OCI-LY3 (cell line): Measurements from ENCODE around the gene ZNF45.

ENCODE experiments used
- H2AFZ ChIP-seq: fragments of 200-600, 300-600 bp; shearing (Covaris generic); 2 replicates; pipeline ENCODE4 v1.6.0; 2014; ENCODE audit warnings: antibody characterized with exemption, low read depth, low read length
- H3K27ac ChIP-seq: fragments of 200-600, 300-600 bp; sonication (generic); 2 replicates; pipeline ENCODE4 v1.5.1; 2014; ENCODE audit warnings: mild to moderate bottlenecking, low read length, moderate library complexity, mixed read lengths
- H3K27me3 ChIP-seq: fragments of 200-600, 300-600 bp; sonication (generic); 2 replicates; pipeline ENCODE4 v1.6.1; 2014; ENCODE audit warnings: low read depth, low read length, mixed read lengths
- H3K36me3 ChIP-seq: fragments of 200-600, 300-600 bp; sonication (generic); replicated peaks from 2 replicates; pipeline ENCODE3; 2014; ENCODE audit warnings: low read depth, low read length, mixed read lengths
- H3K4me1 ChIP-seq: fragments of 300-600, 200-600 bp; sonication (generic); 2 replicates; pipeline ENCODE4 v1.6.1; 2014; ENCODE audit warnings: low read length, mixed read lengths
- H3K4me2 ChIP-seq: fragments of 200-600, 300-600 bp; sonication (generic); 2 replicates; pipeline ENCODE4 v1.6.1; 2014; ENCODE audit warnings: low read length, mixed read lengths
- H3K4me3 ChIP-seq: fragments of 300-600, 200-600 bp; sonication (generic); 2 replicates; pipeline ENCODE4 v1.5.1; 2014; ENCODE audit warnings: antibody characterized with exemption, mild to moderate bottlenecking, low read length, moderate library complexity
- H3K79me2 ChIP-seq: fragments of 300-600, 200-600 bp; shearing (Covaris generic); 2 replicates; pipeline ENCODE4 v1.6.1; 2014; ENCODE audit warnings: mild to moderate bottlenecking, low read length, mixed read lengths
- H3K9ac ChIP-seq: fragments of 300-600, 200-600 bp; shearing (Covaris generic); 2 replicates; pipeline ENCODE4 v1.6.0; 2014; ENCODE audit warnings: mild to moderate bottlenecking, low read length, moderate library complexity
- H3K9me3 ChIP-seq: fragments of 200-600, 300-600 bp; shearing (Covaris generic); 2 replicates; pipeline ENCODE4 v1.6.1; 2014; ENCODE audit warnings: low read length, mixed read lengths; ENCODE audit not compliant: insufficient read depth
- H4K20me1 ChIP-seq: fragments of 200-600, 300-600 bp; sonication (generic); 2 replicates; pipeline ENCODE4 v1.6.1; 2016; ENCODE audit warnings: low read length, mixed read lengths; ENCODE audit not compliant: insufficient read depth
- CTCF ChIP-seq: fragments of 200-600, 300-600 bp; sonication (generic); IDR thresholded peaks from 2 replicates; pipeline ENCODE4 v1.5.1; 2014; ENCODE audit warnings: antibody characterized with exemption, low read length, low read depth
- EZH2phosphoT487 ChIP-seq: fragments of 200-600 bp; shearing (Covaris generic); IDR thresholded peaks from 2 replicates; pipeline ENCODE4 v1.6.1; 2018; ENCODE audit warnings: antibody characterized with exemption, mixed run types, low read depth

The ZNF45 gene

GRCh38 chr19:43934985-43935708 lies at the start of gene ZNF45:
ZNF45 (minus strand) TSS chr19:43935282; CDS start chr19:43922185, 13,097 bp downstream.
- H3K27me3 ChIP-seq, result no peaks in the 10 kb centered on the region
- H3K9me3 ChIP-seq, result peaks cover 10% of the 10 kb centered on the region; the same call in 1 of the 2 replicates
- H4K20me1 ChIP-seq, result no peaks in the 10 kb centered on the region
- peak within 1 kb of the TSS; percentile 47 for H3K27ac ChIP-seq
- H3K4me1 ChIP-seq, result peaks cover 11% of the 10 kb centered on the region
- peak within 1 kb of the TSS; percentile 80 for H3K4me3 ChIP-seq
- H3K79me2 ChIP-seq, result peaks cover 8% of the 10 kb centered on the region
- peak within 1 kb of the TSS; percentile 98 for H2AFZ ChIP-seq
- peak within 1 kb of the TSS; percentile 82 for H3K9ac ChIP-seq
- TF ChIP-seq CTCF, result no peak
- TF ChIP-seq EZH2phosphoT487, result no peak
- H3K36me3 ChIP-seq, result peaks cover 35% of the 10 kb centered on the region
- peak within 1 kb of the TSS; percentile 71 for H3K4me2 ChIP-seq

GRCh38 chr19:43984687-43985000 lies 49.6 kb upstream of the ZNF45 start:
- Histone ChIP-seq H3K27ac (no peak overlapping the region), H3K79me2 (no peaks in the 10 kb centered on the region), H4K20me1 (no peaks in the 10 kb centered on the region), H3K27me3 (no peaks in the 10 kb centered on the region), H3K36me3 (no peaks in the 10 kb centered on the region), H3K4me2 (no peak overlapping the region), H3K9me3 (peaks cover 3% of the 10 kb centered on the region; the same call in 1 of the 2 replicates), H2AFZ (no peak overlapping the region), H3K4me1 (no peaks in the 10 kb centered on the region), H3K4me3 (peak overlapping the region; percentile 60; the same call in 1 of the 2 replicates), H3K9ac (no peak overlapping the region)
- TF ChIP-seq EZH2phosphoT487 (no peak), CTCF (no peak)

GRCh38 chr19:43983912-43984686 lies 49.0 kb upstream of the ZNF45 start, which contains the start of gene ZNF155:
ZNF155 (plus strand) TSS chr19:43984188; CDS start chr19:43988544, 4,356 bp downstream.
- Histone ChIP-seq H3K4me1 (no peaks in the 10 kb centered on the region), H2AFZ (no peak within 1 kb of the TSS), H3K27me3 (no peaks in the 10 kb centered on the region), H3K9ac (no peak within 1 kb of the TSS; the same call in 1 of the 2 replicates), H3K4me3 (peak within 1 kb of the TSS; percentile 60), H3K27ac (no peak within 1 kb of the TSS), H3K36me3 (no peaks in the 10 kb centered on the region), H4K20me1 (no peaks in the 10 kb centered on the region), H3K9me3 (peaks cover 3% of the 10 kb centered on the region; the same call in 1 of the 2 replicates), H3K4me2 (no peak within 1 kb of the TSS), H3K79me2 (no peaks in the 10 kb centered on the region)
- TF ChIP-seq CTCF (no peak), EZH2phosphoT487 (no peak)

GRCh38 chr19:43983544-43983911 lies 48.4 kb upstream of the ZNF45 start:
- peaks cover 3% of the 10 kb centered on the region; the same call in 1 of the 2 replicates for H3K9me3 ChIP-seq
- H3K27ac ChIP-seq, result no peak overlapping the region
- no peaks in the 10 kb centered on the region for H4K20me1 ChIP-seq
- H3K9ac ChIP-seq, result no peak overlapping the region
- no peak overlapping the region for H3K4me2 ChIP-seq
- no peaks in the 10 kb centered on the region for H3K36me3 ChIP-seq
- no peak overlapping the region for H2AFZ ChIP-seq
- H3K27me3 ChIP-seq, result no peaks in the 10 kb centered on the region
- TF ChIP-seq CTCF (no peak), EZH2phosphoT487 (no peak)
- H3K79me2 ChIP-seq, result no peaks in the 10 kb centered on the region
- peak overlapping the region; percentile 60; the same call in 1 of the 2 replicates for H3K4me3 ChIP-seq
- no peaks in the 10 kb centered on the region for H3K4me1 ChIP-seq
